Heart left ventricle (tissue), 13 donors: ENCODE data around the gene OOSP1.
"Not testable (repeated sequence)": the region's sequence is repeated elsewhere in the genome, so short reads cannot be mapped to it uniquely, and the experiment has no call there.

Experiments
- CTCF ChIP-seq, 12 donors: fragments of 200-600 bp; sonication (generic) in 4 of 12; IDR thresholded peaks; one replicate each; pipeline versions ENCODE4 v1.5.0 to v1.8.0; 2018 to 2022; ENCODE audit warnings: antibody characterized with exemption in 12 of 12, mild to moderate bottlenecking in 5 of 12
- POLR2A ChIP-seq, 2 donors: fragments of 450-650 bp; IDR thresholded peaks; one replicate each; pipeline ENCODE4 v1.6.1; 2017; ENCODE audit warnings: antibody characterized with exemption in 2 of 2, mild to moderate bottlenecking in 2 of 2, moderate library complexity in 2 of 2
- donor health status: ischemic (EF 13 %, LVEDD 7.1; RV severe dilation, severe dysfunction).
- donor health status: DM: no; HTN: yes; CAD: no.
- donor health status: DM: no; HTN: no; CAD: no.
- donor health status: ischemic (EF 25% LVEDD 6.9; RV normal size, moderate dysfunction).
- donor health status: ischemic (EF 25% LVEDD 5.7; RV mildly dilated, moderate dysfunction).
- donor health status: ischemic (EF 35%, LVEDD 5.7; RV mildly dilated, moderate dysfunction).
- donor health status: nonischemic (EF 11% LVEDD 7.7; RV severe dilation, severe dysfunction).
- donor health status: DM: yes; HTN: yes; CAD: no.
- donor health status: PGD.
- donor health status: ischemic (EF 29% LVEDD 5.4; RV normal size, mild dysfunction).
- donor health status: nonischemic (EF 23%, LVEDD 6.1; RV moderate dilation, normal function).

- not testable (repeated sequence) for TF ChIP-seq CTCF, POLR2A (IDR thresholded peaks at IDR 0.05)
Observed at GRCh38 chr11:59982037-59982436, 43.8 kb downstream of the OOSP1 start.
